ENCODE measurements around the gene GPC6.

GRCh38 chr13:93848247-93848646 lies 621.6 kb downstream of the GPC6 start:
- TF ChIP-seq CTCF (IDR thresholded peaks at IDR 0.05; ENCODE audit: poor library complexity) (no peak), EZH2 (IDR thresholded peaks at IDR 0.05; ENCODE audit: borderline replicate concordance) (no peak), EZH2phosphoT487 (IDR thresholded peaks at IDR 0.05; ENCODE audit: low read depth, severe bottlenecking, unreplicated experiment) (no peak)
